Thyroid gland (tissue), 4 donors: Measurements from ENCODE around the gene SWT1. TPM values are rescaled to one million over a fixed set of nuclear protein-coding genes. Genes with fewer than 3 reads are reported as not detected.
"Not testable (repeated sequence)": the region's sequence is repeated elsewhere in the genome, so short reads cannot be mapped to it uniquely, and the experiment has no call there.

Experiments used
- DNase-seq, 2 donors: peaks; one replicate each; pipeline ENCODE4 v3.0.0-alpha.2; 2019
- H3K27ac ChIP-seq, 3 donors: fragments of 200-600 bp; sonication (generic); 1 replicate in 2 of 3; 2 replicates in 1 of 3; pipeline ENCODE4 v1.5.1; 2016 to 2019; ENCODE audit warnings: mild to moderate bottlenecking in 1 of 3, moderate library complexity in 1 of 3
- H3K27me3 ChIP-seq: fragments of 200-600 bp; sonication (generic); one replicate; pipeline ENCODE4 v1.5.1; 2019
- H3K36me3 ChIP-seq, 2 donors: fragments of 200-600 bp; sonication (generic); one replicate each; pipeline ENCODE4 v1.5.1; 2016 to 2019
- H3K4me1 ChIP-seq, 2 donors: fragments of 200-600 bp; sonication (generic); one replicate each; pipeline ENCODE4 v1.5.1; 2017 to 2019
- H3K4me3 ChIP-seq, 3 donors: fragments of 200-600 bp; sonication (generic); replicated peaks in 1 of 3; 1 replicate in 2 of 3; 2 replicates in 1 of 3; pipeline ENCODE4 v1.5.1; 2016; ENCODE audit warnings: mild to moderate bottlenecking in 1 of 3
- H3K9me3 ChIP-seq: fragments of 200-600 bp; sonication (generic); one replicate; pipeline ENCODE4 v1.5.1; 2017
- POLR2A ChIP-seq, 2 donors: fragments of 450-650 bp; IDR thresholded peaks; one replicate each; pipeline ENCODE4 v1.6.1; 2017; ENCODE audit warnings: antibody characterized with exemption in 2 of 2, mild to moderate bottlenecking in 2 of 2, moderate library complexity in 1 of 2
- WGBS, 2 donors: methylation state at CpG; one replicate each; pipeline ENCODE4 v1.1.5; 2017; 5-methylcytosine and 5-hydroxymethylcytosine counted together
- intact Hi-C: fragments of 100-400 bp; cut with DNase I; formaldehyde crosslinking; loops from one replicate; pipeline ENCODE4 v1.15.1; 2023
- total RNA-seq, 4 donors: library from RNA; depleted of rRNA; stranded (reverse); fragments of >200 nt; gene quantifications; one replicate each; pipeline ENCODE4 v1.2.3, GENCODE V29; 2016
- TF ChIP-seq, protein P1 (sequence below), 6 experiments: fragments of 200-600 bp in 3 of 6; fragments of 450-650 bp in 3 of 6; sonication (generic) in 3 of 6; IDR thresholded peaks; one replicate each; pipeline ENCODE4 v1.5.1; 2016 to 2019; ENCODE audit warnings: antibody characterized with exemption in 6 of 6, mild to moderate bottlenecking in 2 of 6, inconsistent platforms in 1 of 6, moderate library complexity in 1 of 6

Gene SWT1
- total RNA-seq, 4 donors from 2014 or later = 9.4 to 13.4 (median 11.4) TPM

- no peak for DNase-seq
- Histone ChIP-seq H3K27me3 (no peaks in the 10 kb centered on the region), H3K36me3 (peaks cover 2 to 15% of the 10 kb centered on the region in 2 donors), H3K4me3 (no peak overlapping the region), H3K4me1 (no peaks in the 10 kb centered on the region), H3K27ac (no peak overlapping the region), H3K9me3 (no peaks in the 10 kb centered on the region)
- intact Hi-C loops = no loop called here
- 98 to 100% methylated on average over 1 of the region's 1 CpG for WGBS, 2 donors
- TF ChIP-seq, protein P1, sequence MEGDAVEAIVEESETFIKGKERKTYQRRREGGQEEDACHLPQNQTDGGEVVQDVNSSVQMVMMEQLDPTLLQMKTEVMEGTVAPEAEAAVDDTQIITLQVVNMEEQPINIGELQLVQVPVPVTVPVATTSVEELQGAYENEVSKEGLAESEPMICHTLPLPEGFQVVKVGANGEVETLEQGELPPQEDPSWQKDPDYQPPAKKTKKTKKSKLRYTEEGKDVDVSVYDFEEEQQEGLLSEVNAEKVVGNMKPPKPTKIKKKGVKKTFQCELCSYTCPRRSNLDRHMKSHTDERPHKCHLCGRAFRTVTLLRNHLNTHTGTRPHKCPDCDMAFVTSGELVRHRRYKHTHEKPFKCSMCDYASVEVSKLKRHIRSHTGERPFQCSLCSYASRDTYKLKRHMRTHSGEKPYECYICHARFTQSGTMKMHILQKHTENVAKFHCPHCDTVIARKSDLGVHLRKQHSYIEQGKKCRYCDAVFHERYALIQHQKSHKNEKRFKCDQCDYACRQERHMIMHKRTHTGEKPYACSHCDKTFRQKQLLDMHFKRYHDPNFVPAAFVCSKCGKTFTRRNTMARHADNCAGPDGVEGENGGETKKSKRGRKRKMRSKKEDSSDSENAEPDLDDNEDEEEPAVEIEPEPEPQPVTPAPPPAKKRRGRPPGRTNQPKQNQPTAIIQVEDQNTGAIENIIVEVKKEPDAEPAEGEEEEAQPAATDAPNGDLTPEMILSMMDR (IDR thresholded peaks at IDR 0.05) = no peak
- TF ChIP-seq POLR2A (IDR thresholded peaks at IDR 0.05) = no peak
Measured at GRCh38 chr1:185224132-185224531, 67.2 kb downstream of the SWT1 start.

- no peaks in the 10 kb centered on the region for H3K27me3 ChIP-seq
- peaks cover 0 to 11% of the 10 kb centered on the region in 2 donors for H3K36me3 ChIP-seq
- H3K9me3 ChIP-seq = no peaks in the 10 kb centered on the region
- no peak for DNase-seq
- H3K4me3 ChIP-seq = no peak overlapping the region
- H3K4me1 ChIP-seq = no peaks in the 10 kb centered on the region
- TF ChIP-seq POLR2A (IDR thresholded peaks at IDR 0.05) = no peak
- TF ChIP-seq, protein P1 (IDR thresholded peaks at IDR 0.05) = no peak
- no peak overlapping the region for H3K27ac ChIP-seq
- intact Hi-C loops = no loop called here
- WGBS, 2 donors = 96 to 97% methylated on average over 4 of the region's 4 CpGs
Measured at GRCh38 chr1:185227161-185227560, 70.2 kb downstream of the SWT1 start.

GRCh38 chr1:185228979-185229378 lies 72.0 kb downstream of the SWT1 start:
- H3K4me3 ChIP-seq = no peak overlapping the region
- H3K36me3 ChIP-seq = peaks cover 0 to 2% of the 10 kb centered on the region in 2 donors
- TF ChIP-seq POLR2A (IDR thresholded peaks at IDR 0.05) = no peak
- TF ChIP-seq, protein P1 (IDR thresholded peaks at IDR 0.05) = no peak
- H3K27ac ChIP-seq = no peak overlapping the region
- 94% methylated on average over 4 of the region's 4 CpGs for WGBS, 2 donors
- H3K4me1 ChIP-seq = no peaks in the 10 kb centered on the region
- intact Hi-C loops = no loop called here
- H3K27me3 ChIP-seq = no peaks in the 10 kb centered on the region
- DNase-seq = no peak
- H3K9me3 ChIP-seq = no peaks in the 10 kb centered on the region

- 81 to 83% methylated on average over 2 of the region's 2 CpGs for WGBS, 2 donors
- no peak overlapping the region for H3K27ac ChIP-seq
- intact Hi-C loops = no loop called here
- H3K4me3 ChIP-seq = no peak overlapping the region
- H3K27me3 ChIP-seq = no peaks in the 10 kb centered on the region
- H3K4me1 ChIP-seq = no peaks in the 10 kb centered on the region
- TF ChIP-seq, protein P1 (IDR thresholded peaks at IDR 0.05) = no peak
- no peak for TF ChIP-seq POLR2A (IDR thresholded peaks at IDR 0.05)
- no peak for DNase-seq
- peaks cover 0 to 2% of the 10 kb centered on the region in 2 donors for H3K36me3 ChIP-seq
- H3K9me3 ChIP-seq = no peaks in the 10 kb centered on the region
Measured at GRCh38 chr1:185229981-185230380, 73.0 kb downstream of the SWT1 start.

- no peaks in the 10 kb centered on the region for H3K27me3 ChIP-seq
- no peak for DNase-seq
- intact Hi-C loops = no loop called here
- no peak overlapping the region for H3K27ac ChIP-seq
- TF ChIP-seq, protein P1 (IDR thresholded peaks at IDR 0.05) = no peak
- no peak for TF ChIP-seq POLR2A (IDR thresholded peaks at IDR 0.05)
- no peak overlapping the region for H3K4me3 ChIP-seq
- H3K4me1 ChIP-seq = no peaks in the 10 kb centered on the region
- H3K9me3 ChIP-seq = no peaks in the 10 kb centered on the region
- H3K36me3 ChIP-seq = peaks cover 0 to 2% of the 10 kb centered on the region in 2 donors
Measured at GRCh38 chr1:185232874-185233273, 75.9 kb downstream of the SWT1 start.

GRCh38 chr1:185234183-185234582 lies 77.2 kb downstream of the SWT1 start:
- WGBS, 2 donors = 98 to 100% methylated on average over 1 of the region's 1 CpG
- H3K36me3 ChIP-seq, intact Hi-C loops, H3K27ac ChIP-seq, H3K9me3 ChIP-seq, H3K4me1 ChIP-seq, H3K4me3 ChIP-seq, H3K27me3 ChIP-seq, DNase-seq: not testable (repeated sequence)

GRCh38 chr1:185237176-185237575 lies 80.2 kb downstream of the SWT1 start:
- H3K9me3 ChIP-seq, H3K27ac ChIP-seq, H3K27me3 ChIP-seq, H3K4me1 ChIP-seq, H3K36me3 ChIP-seq, intact Hi-C loops, DNase-seq, H3K4me3 ChIP-seq: not testable (repeated sequence)
- 96% methylated on average over 2 of the region's 2 CpGs for WGBS, 2 donors
